GM12891 (cell line): Measurements from ENCODE around the gene ELMOD3.

Experiments used
- DNase-seq: peaks from one replicate; pipeline ENCODE4 v3.0.0; 2011; ENCODE audit warnings: low spot score; ENCODE audit not compliant: insufficient read length
- FAIRE-seq: peaks from 2 replicates; lab custom pipeline; 2011; peaks lifted over from hg19 to GRCh38; lab: Jason Lieb, UNC
- PAX5 ChIP-seq: IDR thresholded peaks from 2 replicates; pipeline ENCODE4 v1.6.1; 2011; ENCODE audit warnings: low read length, moderate library complexity, mild to moderate bottlenecking; ENCODE audit not compliant: insufficient read depth, severe bottlenecking
- POLR2AphosphoS5 ChIP-seq: IDR thresholded peaks from 2 replicates; pipeline ENCODE4 v1.6.1; 2011; ENCODE audit warnings: low read depth, low read length, control low read depth
- POU2F2 ChIP-seq: IDR thresholded peaks from 2 replicates; pipeline ENCODE4 v1.6.1; 2011; ENCODE audit warnings: low read depth, mild to moderate bottlenecking, control low read depth, low read length, moderate library complexity
- SPI1 ChIP-seq: IDR thresholded peaks from 2 replicates; pipeline ENCODE4 v1.6.1; 2011; ENCODE audit warnings: low read depth, low read length, control low read depth
- TAF1 ChIP-seq: IDR thresholded peaks from 2 replicates; pipeline ENCODE4 v1.6.1; 2011; ENCODE audit warnings: low read depth, low read length, control low read depth

ELMOD3 gene

GRCh38 chr2:85440729-85441128, 86.2 kb downstream of the ELMOD3 start:
- no peak for DNase-seq

More at GRCh38 chr2:85440729-85441128, 86.2 kb downstream of the ELMOD3 start:
- no peak for FAIRE-seq
- TF ChIP-seq POLR2AphosphoS5 (no peak), PAX5 (no peak), TAF1 (no peak), POU2F2 (no peak), SPI1 (no peak)
